Embryonic facial prominence (tissue), 1 donor: ENCODE measurements around the gene RBM17.
"Not testable (repeated sequence)": the region's sequence is repeated elsewhere in the genome, so short reads cannot be mapped to it uniquely, and the experiment has no call there.

Experiments used
- DNase-seq: peaks from one replicate; pipeline ENCODE4 v3.0.0-alpha.2; 2016; ENCODE audit errors: extremely low spot score

Gene RBM17, protein sequence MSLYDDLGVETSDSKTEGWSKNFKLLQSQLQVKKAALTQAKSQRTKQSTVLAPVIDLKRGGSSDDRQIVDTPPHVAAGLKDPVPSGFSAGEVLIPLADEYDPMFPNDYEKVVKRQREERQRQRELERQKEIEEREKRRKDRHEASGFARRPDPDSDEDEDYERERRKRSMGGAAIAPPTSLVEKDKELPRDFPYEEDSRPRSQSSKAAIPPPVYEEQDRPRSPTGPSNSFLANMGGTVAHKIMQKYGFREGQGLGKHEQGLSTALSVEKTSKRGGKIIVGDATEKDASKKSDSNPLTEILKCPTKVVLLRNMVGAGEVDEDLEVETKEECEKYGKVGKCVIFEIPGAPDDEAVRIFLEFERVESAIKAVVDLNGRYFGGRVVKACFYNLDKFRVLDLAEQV

DNA sequence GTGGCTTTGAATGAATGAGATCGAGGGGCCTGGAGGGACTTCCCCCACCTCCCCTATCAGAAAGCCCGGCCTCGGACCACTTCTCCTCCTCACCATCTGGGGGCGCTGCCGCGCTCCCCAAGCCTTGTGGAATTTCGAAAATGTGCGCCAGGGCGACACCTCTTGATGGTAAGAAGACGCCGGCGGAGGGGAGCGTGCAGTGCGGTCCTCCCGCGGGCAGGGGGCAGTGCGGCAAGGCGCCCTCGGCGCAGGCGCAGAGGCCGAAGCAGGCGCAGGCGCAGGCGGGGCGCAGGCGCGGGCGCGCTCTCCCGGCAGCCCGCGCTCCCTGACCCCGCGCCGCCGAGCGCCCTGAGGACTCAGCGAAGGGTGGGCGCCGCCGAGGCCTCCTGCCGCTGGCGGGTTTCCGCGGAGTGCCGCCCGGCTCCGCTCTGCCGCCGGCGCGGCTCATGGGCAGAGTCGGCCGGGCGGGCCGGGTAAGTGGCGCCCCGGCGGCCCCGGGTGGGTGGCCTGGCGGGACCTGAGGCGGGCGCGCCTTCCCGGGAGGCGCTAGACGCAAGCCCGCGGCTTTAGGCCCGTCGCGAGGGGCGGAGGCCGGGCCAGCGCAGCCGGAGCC lies at the start of gene RBM17:
Gene RBM17, plus strand, starts transcription at position 314 of the 613 bp plus-strand sequence. CDS start 8,032 bp downstream, outside the sequence.
- DNase-seq = peak; percentile 93

- no peak for DNase-seq
Observed at GRCh38 chr10:6039711-6040110, 49.1 kb upstream of the RBM17 start.

DNA sequence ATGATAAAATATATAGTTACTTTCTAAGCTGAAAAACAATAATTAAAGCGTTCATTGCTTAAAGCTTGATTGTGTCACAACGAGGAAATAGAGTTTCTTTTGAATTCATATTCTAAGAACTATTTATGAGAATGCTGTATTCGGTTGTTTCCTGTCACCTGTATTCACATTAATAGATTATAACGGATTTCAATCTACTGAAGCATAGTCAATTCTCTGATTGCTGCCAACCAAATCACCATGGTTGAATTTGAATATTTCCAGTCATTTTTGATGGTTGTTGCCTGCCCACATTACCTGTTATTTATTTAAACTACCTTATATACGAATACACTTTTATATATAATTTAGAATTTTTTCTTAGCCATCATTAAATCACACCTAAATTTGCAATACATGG lies 48.6 kb upstream of the RBM17 start:
- DNase-seq = no peak

DNA sequence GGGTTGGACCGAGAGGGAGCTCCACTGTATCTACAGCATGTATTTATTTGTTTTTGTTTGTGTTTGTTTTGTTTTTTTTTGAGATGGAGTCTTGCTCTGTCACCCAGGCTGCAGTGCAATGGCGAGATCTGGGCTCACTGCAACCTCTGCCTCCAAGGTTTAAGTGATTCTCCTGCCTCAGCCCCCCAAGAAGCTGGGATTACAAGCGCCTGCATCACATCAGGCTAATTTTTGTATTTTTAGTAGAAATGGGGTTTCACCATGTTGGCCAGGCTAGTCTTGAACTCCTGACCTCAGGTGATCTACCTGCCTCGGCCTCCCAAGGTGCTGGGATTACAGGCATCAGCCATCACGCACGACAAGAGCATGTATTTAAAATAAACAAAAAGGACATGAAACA lies 45.5 kb upstream of the RBM17 start:
- not testable (repeated sequence) for DNase-seq

GRCh38 chr10:6044060-6044459 lies 44.8 kb upstream of the RBM17 start:
- DNase-seq = no peak

DNA sequence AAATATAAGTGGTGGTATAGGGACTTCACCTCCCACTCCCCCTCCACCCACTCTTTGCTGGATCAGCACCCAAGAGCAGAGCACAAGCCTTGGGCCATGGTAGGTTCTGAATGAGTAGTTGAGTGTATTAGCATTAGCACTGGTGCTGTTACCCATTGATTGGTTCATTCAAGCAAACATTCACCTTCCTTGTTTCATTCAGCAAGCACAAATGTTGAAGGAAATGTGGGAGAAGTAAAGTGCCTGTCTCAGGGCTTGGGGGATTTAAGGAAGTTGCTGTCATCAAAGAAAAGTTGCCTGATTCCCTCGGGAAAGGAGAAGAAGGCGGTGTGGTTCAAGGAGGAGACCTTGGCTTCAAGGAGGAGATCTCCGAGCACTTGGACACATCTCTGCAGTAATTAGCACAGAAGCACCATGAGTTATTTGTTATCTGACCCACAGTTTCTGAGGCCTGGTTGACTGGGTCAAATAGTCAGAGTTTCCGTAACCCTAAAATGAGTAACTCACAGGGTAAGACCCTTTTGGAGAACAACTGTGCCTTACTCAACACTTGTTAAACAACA lies 44.0 kb upstream of the RBM17 start:
- no peak for DNase-seq

DNA sequence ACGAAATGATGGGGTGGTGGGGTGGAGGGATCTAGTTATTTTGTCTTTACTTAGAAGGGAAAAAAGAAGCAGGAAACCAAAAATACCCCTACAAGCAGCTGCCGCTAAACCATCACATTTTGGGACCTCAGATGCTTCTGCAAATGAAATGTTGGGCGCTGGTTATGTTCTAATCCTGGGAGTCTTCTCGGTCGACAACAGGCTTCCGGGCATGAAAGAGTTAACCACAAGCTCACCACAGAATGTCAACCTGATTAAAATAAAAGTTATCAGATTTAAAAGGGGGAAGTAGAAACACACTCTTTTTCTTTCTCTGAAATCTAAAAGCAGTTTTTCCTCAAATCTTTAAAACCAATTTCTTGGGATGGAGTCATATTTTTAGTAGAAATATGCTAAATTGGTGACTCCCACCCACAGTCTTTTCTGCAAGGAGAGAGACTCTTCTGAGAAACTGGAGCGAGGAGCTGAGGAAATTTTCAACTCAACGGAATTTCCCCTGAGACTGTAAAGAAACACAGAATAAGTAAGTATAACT lies 43.5 kb upstream of the RBM17 start:
- no peak for DNase-seq

GRCh38 chr10:6045878-6046772 lies 42.7 kb upstream of the RBM17 start:
- DNase-seq = no peak

DNA sequence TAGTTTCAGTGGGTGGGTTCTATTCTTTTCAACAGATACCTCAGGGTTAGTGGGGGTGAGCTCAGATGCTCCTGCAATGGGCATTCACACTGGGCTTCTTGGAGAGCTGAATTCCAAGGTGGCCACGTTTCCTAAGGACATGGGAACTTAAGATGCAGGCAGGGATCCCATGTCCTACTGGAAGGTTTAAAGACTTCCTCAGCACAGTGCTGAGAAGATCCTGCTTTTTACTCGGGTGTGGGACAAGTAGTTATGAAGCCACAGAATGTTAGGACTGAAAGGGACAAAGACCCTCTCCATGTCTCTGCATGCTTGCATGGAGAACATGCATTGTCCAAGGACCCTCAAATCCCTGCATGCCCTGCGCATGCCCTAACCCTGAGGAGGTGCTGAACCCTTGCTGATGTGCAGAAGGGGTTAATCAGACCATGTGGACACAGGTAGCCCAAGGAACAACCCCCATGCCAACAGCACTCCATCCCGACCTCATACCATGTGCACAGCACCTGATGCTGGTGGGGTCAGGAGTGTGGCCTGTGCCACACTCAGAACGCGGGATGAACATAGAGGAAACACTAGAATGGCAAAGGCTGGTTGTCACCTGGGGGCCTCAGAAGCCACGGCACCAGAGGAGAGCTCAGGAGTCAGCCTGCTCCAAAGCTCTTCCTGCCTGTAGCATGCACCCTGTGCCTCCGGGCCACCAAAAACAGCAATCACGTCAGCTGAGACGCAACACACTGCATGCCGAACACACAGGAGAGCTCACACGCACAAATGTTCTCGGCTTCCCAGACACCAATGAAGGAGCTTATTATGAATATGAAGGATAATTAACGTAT lies 41.8 kb upstream of the RBM17 start:
- no peak for DNase-seq

GRCh38 chr10:6047847-6048246 lies 41.0 kb upstream of the RBM17 start:
- no peak for DNase-seq

- DNase-seq = no peak
Observed at GRCh38 chr10:6048281-6049030, 40.4 kb upstream of the RBM17 start.

GRCh38 chr10:6049031-6049400 lies 39.8 kb upstream of the RBM17 start:
- no peak for DNase-seq

DNA sequence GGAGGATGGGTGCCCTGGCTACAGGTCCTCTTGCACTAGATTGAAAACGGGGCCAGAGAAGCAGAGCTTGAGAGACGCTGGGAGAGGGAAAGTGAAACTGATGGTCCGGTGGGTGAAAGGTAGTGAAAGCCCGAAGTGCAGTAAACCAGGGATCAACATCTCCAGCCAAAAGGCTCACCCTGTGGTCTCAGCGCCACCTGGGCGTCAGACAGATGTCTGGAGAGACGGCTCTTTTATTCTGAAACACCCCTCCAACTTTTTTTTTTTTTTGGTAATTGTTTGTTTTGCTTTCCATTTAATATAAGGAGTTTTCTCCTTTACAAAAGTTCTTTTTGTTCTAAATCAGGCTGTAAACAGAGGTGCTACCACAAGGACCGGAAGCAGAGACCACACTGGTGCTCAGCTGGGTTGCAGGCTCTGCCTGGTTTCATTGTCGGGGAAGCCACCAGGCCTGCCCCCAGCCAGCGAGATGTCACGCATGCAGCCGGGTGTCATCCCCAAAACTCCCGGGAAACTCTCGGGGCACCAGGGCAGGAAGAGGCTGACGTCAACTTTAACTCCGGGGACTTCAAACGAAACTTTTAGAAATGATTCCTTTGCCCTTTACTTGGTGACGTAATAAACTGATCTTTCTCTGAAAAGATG lies 37.9 kb upstream of the RBM17 start:
- DNase-seq = no peak

- no peak for DNase-seq
Observed at GRCh38 chr10:6052247-6053221, 36.3 kb upstream of the RBM17 start.

- DNase-seq = no peak
Observed at GRCh38 chr10:6053303-6053702, 35.5 kb upstream of the RBM17 start.

- DNase-seq = no peak
Observed at GRCh38 chr10:6053816-6054631, 34.8 kb upstream of the RBM17 start.

DNA sequence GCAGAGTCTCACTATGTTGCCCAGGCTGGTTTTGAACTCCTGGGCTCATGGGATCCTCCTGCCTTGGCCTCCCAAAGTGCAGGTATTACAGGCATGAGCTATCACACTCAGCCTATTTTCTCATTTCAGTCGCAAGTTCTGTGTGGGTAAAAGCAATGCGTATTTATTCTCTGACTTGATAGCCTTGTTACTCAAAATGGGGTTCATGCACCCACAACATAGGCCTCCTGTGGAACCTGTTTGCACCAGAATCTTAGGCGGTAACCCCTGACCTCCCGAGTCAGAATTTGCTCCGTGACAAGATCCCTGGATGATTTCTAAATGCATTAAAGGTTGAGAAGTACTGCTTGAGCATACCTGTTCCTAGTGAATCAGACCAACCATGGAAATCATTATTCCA lies 34.0 kb upstream of the RBM17 start:
- no peak for DNase-seq

- no peak for DNase-seq
Observed at GRCh38 chr10:6055929-6056328, 32.9 kb upstream of the RBM17 start.
